Measurements from ENCODE around the gene GSC2. TPM values are rescaled to one million over a fixed set of nuclear protein-coding genes. Genes with fewer than 3 reads are reported as not detected.

GSC2 gene
- total and polyA plus RNA-seq, 9 of the 15 experiments (the other 6 are each of a cell fraction or from before 2014, with no cell fraction given), result not detected

GRCh38 chr22:19168088-19168890, 18.2 kb upstream of the GSC2 start (continued):
- TF ChIP-seq, protein P1, sequence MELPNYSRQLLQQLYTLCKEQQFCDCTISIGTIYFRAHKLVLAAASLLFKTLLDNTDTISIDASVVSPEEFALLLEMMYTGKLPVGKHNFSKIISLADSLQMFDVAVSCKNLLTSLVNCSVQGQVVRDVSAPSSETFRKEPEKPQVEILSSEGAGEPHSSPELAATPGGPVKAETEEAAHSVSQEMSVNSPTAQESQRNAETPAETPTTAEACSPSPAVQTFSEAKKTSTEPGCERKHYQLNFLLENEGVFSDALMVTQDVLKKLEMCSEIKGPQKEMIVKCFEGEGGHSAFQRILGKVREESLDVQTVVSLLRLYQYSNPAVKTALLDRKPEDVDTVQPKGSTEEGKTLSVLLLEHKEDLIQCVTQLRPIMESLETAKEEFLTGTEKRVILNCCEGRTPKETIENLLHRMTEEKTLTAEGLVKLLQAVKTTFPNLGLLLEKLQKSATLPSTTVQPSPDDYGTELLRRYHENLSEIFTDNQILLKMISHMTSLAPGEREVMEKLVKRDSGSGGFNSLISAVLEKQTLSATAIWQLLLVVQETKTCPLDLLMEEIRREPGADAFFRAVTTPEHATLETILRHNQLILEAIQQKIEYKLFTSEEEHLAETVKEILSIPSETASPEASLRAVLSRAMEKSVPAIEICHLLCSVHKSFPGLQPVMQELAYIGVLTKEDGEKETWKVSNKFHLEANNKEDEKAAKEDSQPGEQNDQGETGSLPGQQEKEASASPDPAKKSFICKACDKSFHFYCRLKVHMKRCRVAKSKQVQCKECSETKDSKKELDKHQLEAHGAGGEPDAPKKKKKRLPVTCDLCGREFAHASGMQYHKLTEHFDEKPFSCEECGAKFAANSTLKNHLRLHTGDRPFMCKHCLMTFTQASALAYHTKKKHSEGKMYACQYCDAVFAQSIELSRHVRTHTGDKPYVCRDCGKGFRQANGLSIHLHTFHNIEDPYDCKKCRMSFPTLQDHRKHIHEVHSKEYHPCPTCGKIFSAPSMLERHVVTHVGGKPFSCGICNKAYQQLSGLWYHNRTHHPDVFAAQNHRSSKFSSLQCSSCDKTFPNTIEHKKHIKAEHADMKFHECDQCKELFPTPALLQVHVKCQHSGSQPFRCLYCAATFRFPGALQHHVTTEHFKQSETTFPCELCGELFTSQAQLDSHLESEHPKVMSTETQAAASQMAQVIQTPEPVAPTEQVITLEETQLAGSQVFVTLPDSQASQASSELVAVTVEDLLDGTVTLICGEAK (IDR thresholded peaks at IDR 0.05), result no peak
- TF ChIP-seq, protein P1 (CRISPR knock-in tag; IDR thresholded peaks at IDR 0.05), result no peak
- TF ChIP-seq RCOR1 (IDR thresholded peaks at IDR 0.05; ENCODE audit: borderline replicate concordance in 1 of 2, low read depth in 2 of 2, low read length in 2 of 2) (peak in 1 of 2 experiments; percentile 63; a peak in 2 of 4 replicates), CHAMP1 (IDR thresholded peaks at IDR 0.05) (no peak), ZSCAN32 (CRISPR knock-in tag; IDR thresholded peaks at IDR 0.05) (no peak), RBM39 (optimal IDR thresholded peaks at IDR 0.05; ENCODE audit: low read depth, low read length) (no peak), GATAD2B (IDR thresholded peaks at IDR 0.05; ENCODE audit: borderline replicate concordance) (no peak), ZNF707 (CRISPR knock-in tag; conservative IDR thresholded peaks at IDR 0.05) (0 out of 2 replicates have a peak, but pooled peaks have one; percentile 28), ATF6 (CRISPR knock-in tag; IDR thresholded peaks at IDR 0.05) (no peak), NELFE (IDR thresholded peaks at IDR 0.05; ENCODE audit: insufficient read depth, insufficient read length) (no peak), TRIM28 (IDR thresholded peaks at IDR 0.05) (no peak), YY1 (IDR thresholded peaks at IDR 0.05; ENCODE audit: borderline replicate concordance in 1 of 3, control insufficient read depth in 1 of 3, extremely low read depth in 1 of 3, insufficient read depth in 3 of 3, insufficient read length in 1 of 3, insufficient replicate concordance in 2 of 3, low read depth in 1 of 3, low read length in 2 of 3) (no peak), TAF15 (IDR thresholded peaks at IDR 0.05; ENCODE audit: low read depth, low read length) (no peak)

Measured in K562 (cell line).